CD4-positive, alpha-beta memory T cell (primary cell): Measurements from ENCODE around the gene SLC11A2. TPM values are rescaled to one million over a fixed set of nuclear protein-coding genes. Genes with fewer than 3 reads are reported as not detected.
"Not testable (repeated sequence)": the region's sequence is repeated elsewhere in the genome, so short reads cannot be mapped to it uniquely, and the experiment has no call there.

Experiments used
- CTCF ChIA-PET: fragments of 350-600 bp; sonication (Branson Sonifier 250); formaldehyde crosslinking; loops from one replicate; lab custom pipeline; 2021; ENCODE audit warnings: inconsistent platforms; ENCODE audit not compliant: partially characterized antibody; lab: Charles Lee
- POLR2A ChIA-PET: fragments of 350-600 bp; sonication (Branson Sonifier 250); formaldehyde crosslinking; loops from one replicate; lab custom pipeline; 2021; ENCODE audit not compliant: partially characterized antibody; lab: Charles Lee
- DNase-seq, 5 donors: peaks; one replicate each; pipeline versions ENCODE4 v3.0.0 to v3.0.0-alpha.2; 2020 to 2022; ENCODE audit warnings: mixed read lengths in 1 of 5
- H3K27ac ChIP-seq: one replicate; pipeline ENCODE4 v1.7.0; 2013; ENCODE audit warnings: low read depth, low read length
- H3K27me3 ChIP-seq: 2 replicates; pipeline ENCODE4 v1.7.0; 2013; ENCODE audit warnings: mild to moderate bottlenecking, low read length, moderate library complexity; ENCODE audit not compliant: insufficient read depth
- H3K36me3 ChIP-seq: 2 replicates; pipeline ENCODE4 v1.7.0; 2013; ENCODE audit warnings: mild to moderate bottlenecking, low read length, moderate library complexity; ENCODE audit not compliant: insufficient read depth
- H3K4me1 ChIP-seq: 2 replicates; pipeline ENCODE4 v1.7.0; 2013; ENCODE audit warnings: mild to moderate bottlenecking, low read length, moderate library complexity; ENCODE audit not compliant: insufficient read depth
- H3K4me3 ChIP-seq, 2 donors: one replicate each; pipeline ENCODE4 v1.7.0; 2013; ENCODE audit warnings: low read length in 2 of 2, mild to moderate bottlenecking in 1 of 2
- H3K9me3 ChIP-seq, 2 donors: one replicate each; pipeline ENCODE4 v1.7.0; 2013; ENCODE audit warnings: low read length in 2 of 2, control low read depth in 1 of 2; ENCODE audit not compliant: control insufficient read depth in 1 of 2
- H3K27ac Mint-ChIP-seq, 7 donors: one replicate each; pipeline ENCODE4 v1.8.0; 2020 to 2021; ENCODE audit warnings: mixed read lengths in 7 of 7, mild to moderate bottlenecking in 6 of 7, inconsistent platforms in 3 of 7, moderate library complexity in 3 of 7
- H3K27me3 Mint-ChIP-seq, 2 donors: one replicate each; pipeline ENCODE4 v1.8.0; 2020 to 2021; ENCODE audit warnings: mixed read lengths in 2 of 2
- H3K36me3 Mint-ChIP-seq, 2 donors: one replicate each; pipeline ENCODE4 v1.8.0; 2020 to 2021; ENCODE audit warnings: mixed read lengths in 2 of 2, inconsistent platforms in 1 of 2, mild to moderate bottlenecking in 1 of 2
- H3K4me1 Mint-ChIP-seq, 4 donors: one replicate each; pipeline ENCODE4 v1.8.0; 2020 to 2021; ENCODE audit warnings: mixed read lengths in 4 of 4, mild to moderate bottlenecking in 1 of 4
- H3K4me3 Mint-ChIP-seq, 8 donors: one replicate each; pipeline ENCODE4 v1.8.0; 2020 to 2021; ENCODE audit warnings: mixed read lengths in 8 of 8, mild to moderate bottlenecking in 7 of 8, moderate library complexity in 6 of 8, inconsistent platforms in 3 of 8
- H3K9me3 Mint-ChIP-seq, 8 donors: one replicate each; pipeline ENCODE4 v1.8.0; 2020 to 2021; ENCODE audit warnings: mixed read lengths in 8 of 8, mild to moderate bottlenecking in 5 of 8, inconsistent platforms in 3 of 8, moderate library complexity in 1 of 8
- intact Hi-C: fragments of 100-400 bp; cut with micrococcal nuclease; formaldehyde crosslinking; loops from one replicate; pipeline ENCODE4 v1.15.1; 2023
- polyA plus RNA-seq, 2 donors: library from polyadenylated mRNA; unstranded; fragments of 300-500 nt; fragmentation: Illumina TruSeq; gene quantifications; one replicate each; pipeline ENCODE4 v1.2.3, GENCODE V29; 2021
- total RNA-seq, 2 experiments: library from RNA; stranded (reverse); gene quantifications; one replicate each; pipeline ENCODE4 v1.2.3, GENCODE V29; 2021

The SLC11A2 gene
- total and polyA plus RNA-seq, 4 experiments from 2014 or later: 7.4 to 62.7 (median 37.0) TPM

- DNase-seq: no peak
- Mint-ChIP-seq H3K27me3 (no peaks in the 10 kb centered on the region), H3K4me3 (no peak overlapping the region), H3K4me1 (no peaks in the 10 kb centered on the region), H3K9me3 (peaks cover 0 to 13% (median 5%) of the 10 kb centered on the region in 8 donors), H3K27ac (no peak overlapping the region), H3K36me3 (peaks cover 7 to 19% of the 10 kb centered on the region in 2 donors)
- Histone ChIP-seq H3K9me3 (peaks cover 0 to 6% of the 10 kb centered on the region in 2 donors), H3K27ac (no peak overlapping the region), H3K27me3 (no peaks in the 10 kb centered on the region), H3K4me1 (no peaks in the 10 kb centered on the region), H3K36me3 (no peaks in the 10 kb centered on the region), H3K4me3 (no peak overlapping the region)
- intact Hi-C loops: no loop called here
- POLR2A ChIA-PET: no interaction called here
- CTCF ChIA-PET: no interaction called here
Observed at GRCh38 chr12:50934981-50935807, 91.0 kb downstream of the SLC11A2 start.

GRCh38 chr12:50934371-50934851, 91.8 kb downstream of the SLC11A2 start:
- ChIA-PET POLR2A (no interaction called here), CTCF (no interaction called here)
- Mint-ChIP-seq H3K4me1 (no peaks in the 10 kb centered on the region), H3K9me3 (peaks cover 0 to 13% (median 4%) of the 10 kb centered on the region in 8 donors), H3K4me3 (no peak overlapping the region), H3K27ac (no peak overlapping the region), H3K36me3 (peaks cover 7 to 16% of the 10 kb centered on the region in 2 donors), H3K27me3 (no peaks in the 10 kb centered on the region)
- DNase-seq: no peak
- Histone ChIP-seq H3K27ac (no peak overlapping the region), H3K4me1 (no peaks in the 10 kb centered on the region), H3K4me3 (no peak overlapping the region), H3K36me3 (no peaks in the 10 kb centered on the region), H3K9me3 (peaks cover 0 to 6% of the 10 kb centered on the region in 2 donors), H3K27me3 (no peaks in the 10 kb centered on the region)
- intact Hi-C loops: no loop called here

DNA sequence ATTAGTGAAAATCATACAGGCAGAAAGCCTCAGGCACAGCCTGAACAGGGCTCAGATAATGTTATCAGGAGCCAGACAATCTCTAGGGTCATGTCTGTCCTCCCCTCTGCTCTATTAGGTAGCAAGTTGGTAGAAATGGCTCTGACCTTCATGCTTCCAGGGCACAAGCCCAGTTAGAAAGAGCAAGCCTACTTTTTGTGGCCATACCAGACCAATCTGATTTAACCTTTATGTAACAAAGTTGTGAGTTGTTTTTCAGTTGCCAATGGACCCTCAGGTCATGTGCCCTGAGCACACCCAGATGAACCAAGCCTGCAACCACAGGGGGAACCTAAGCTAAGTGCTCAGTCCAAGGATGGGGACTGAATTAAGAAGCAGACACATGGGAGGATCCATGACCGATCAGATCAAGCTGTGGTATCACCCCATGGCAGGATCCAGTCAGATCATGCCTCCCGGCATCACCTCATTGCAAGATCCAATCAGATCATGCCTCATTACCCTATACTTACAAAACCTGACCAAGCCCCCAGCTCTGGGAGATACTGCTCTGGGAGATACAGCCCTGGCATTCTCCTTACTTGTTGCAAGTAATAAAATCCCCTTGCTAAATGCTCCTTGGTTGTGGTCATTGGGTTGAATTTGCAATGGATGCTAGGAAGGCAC, 92.6 kb downstream of the SLC11A2 start:
- POLR2A ChIA-PET: no interaction called here
- CTCF ChIA-PET: no interaction called here
- no peak overlapping the region for H3K4me3 ChIP-seq
- no peak overlapping the region for H3K27ac Mint-ChIP-seq
- peaks cover 0 to 8% (median 2%) of the 10 kb centered on the region in 8 donors for H3K9me3 Mint-ChIP-seq
- H3K4me3 Mint-ChIP-seq: no peak overlapping the region
- H3K36me3 Mint-ChIP-seq: peaks cover 5 to 10% of the 10 kb centered on the region in 2 donors
- DNase-seq: no peak
- no peak overlapping the region for H3K27ac ChIP-seq
- intact Hi-C loops: no loop called here
- H3K4me1 ChIP-seq: no peaks in the 10 kb centered on the region
- H3K27me3 ChIP-seq: no peaks in the 10 kb centered on the region
- H3K9me3 ChIP-seq: peaks cover 0 to 6% of the 10 kb centered on the region in 2 donors
- no peaks in the 10 kb centered on the region for H3K27me3 Mint-ChIP-seq
- no peaks in the 10 kb centered on the region for H3K4me1 Mint-ChIP-seq
- no peaks in the 10 kb centered on the region for H3K36me3 ChIP-seq

DNA sequence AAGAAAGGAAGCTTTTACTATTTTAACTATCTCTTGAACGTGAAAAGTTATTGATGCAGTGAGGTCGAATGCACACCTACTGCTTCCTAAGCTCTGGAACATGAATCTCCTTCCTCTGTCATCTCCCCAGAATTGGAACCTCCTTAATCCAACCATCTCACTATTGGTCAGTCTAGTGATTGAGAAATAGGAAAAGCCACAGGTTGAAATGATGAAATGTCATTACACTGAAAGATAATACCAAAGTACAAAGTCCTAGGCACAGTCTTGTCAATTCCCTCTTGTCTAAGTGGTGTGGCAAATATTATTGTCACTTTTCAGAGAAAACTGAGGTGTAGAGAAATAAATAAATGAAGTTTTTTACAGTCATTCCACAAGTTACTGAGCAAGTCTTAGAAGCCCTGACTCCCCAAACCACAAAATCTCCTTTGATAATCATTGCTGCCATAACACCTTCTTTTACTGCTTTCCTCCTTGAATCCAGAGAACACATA, 93.3 kb downstream of the SLC11A2 start:
- Histone ChIP-seq H3K4me1 (no peaks in the 10 kb centered on the region), H3K27me3 (no peaks in the 10 kb centered on the region), H3K4me3 (no peak overlapping the region), H3K27ac (no peak overlapping the region), H3K9me3 (peaks cover 0 to 6% of the 10 kb centered on the region in 2 donors), H3K36me3 (no peaks in the 10 kb centered on the region)
- DNase-seq: no peak
- H3K4me1 Mint-ChIP-seq: no peaks in the 10 kb centered on the region
- intact Hi-C loops: no loop called here
- no peak overlapping the region for H3K4me3 Mint-ChIP-seq
- no peak overlapping the region for H3K27ac Mint-ChIP-seq
- CTCF ChIA-PET: no interaction called here
- peaks cover 5 to 7% of the 10 kb centered on the region in 2 donors for H3K36me3 Mint-ChIP-seq
- POLR2A ChIA-PET: no interaction called here
- no peaks in the 10 kb centered on the region for H3K27me3 Mint-ChIP-seq
- H3K9me3 Mint-ChIP-seq: peaks cover 0 to 5% (median 0%) of the 10 kb centered on the region in 8 donors

- H3K27me3 Mint-ChIP-seq, H3K4me1 ChIP-seq, intact Hi-C loops, DNase-seq, H3K36me3 ChIP-seq, H3K27me3 ChIP-seq, H3K4me3 ChIP-seq, H3K9me3 Mint-ChIP-seq, H3K4me3 Mint-ChIP-seq, H3K36me3 Mint-ChIP-seq, H3K4me1 Mint-ChIP-seq, H3K27ac ChIP-seq, POLR2A ChIA-PET, H3K9me3 ChIP-seq: not testable (repeated sequence)
- peak overlapping the region in 1 of 7 donors; percentile 11 for H3K27ac Mint-ChIP-seq
- CTCF ChIA-PET: interaction anchor here (0.6 kb wide), 1 partner anchor 41 kb away, joined by 3 read pairs; no protein-coding TSS in a partner anchor
Observed at GRCh38 chr12:50930477-50930876, 95.7 kb downstream of the SLC11A2 start.

DNA sequence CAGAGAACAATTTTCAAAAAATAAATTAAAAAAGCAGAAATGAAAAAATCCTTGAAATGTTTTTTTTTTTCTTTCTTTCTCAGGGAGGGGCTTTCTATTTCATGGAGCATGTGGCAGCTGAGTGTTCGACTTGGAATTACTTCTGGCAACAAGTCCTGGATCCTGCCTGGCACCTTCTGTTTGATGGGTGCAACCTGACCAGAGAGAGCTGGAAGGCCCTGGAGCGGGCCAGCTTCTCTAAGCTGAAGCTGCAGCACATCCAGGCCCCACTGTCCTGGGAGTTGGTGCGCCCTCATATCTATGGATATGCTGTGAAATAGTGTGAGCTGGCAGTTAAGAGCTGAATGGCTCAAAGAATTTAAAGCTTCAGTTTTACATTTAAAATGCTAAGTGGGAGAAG, 96.4 kb downstream of the SLC11A2 start:
- Mint-ChIP-seq H3K36me3 (no peaks in the 10 kb centered on the region), H3K4me3 (no peak overlapping the region), H3K27ac (no peak overlapping the region), H3K4me1 (peaks cover 0 to 2% (median 0%) of the 10 kb centered on the region in 4 donors), H3K27me3 (no peaks in the 10 kb centered on the region), H3K9me3 (no peaks in the 10 kb centered on the region)
- no peak overlapping the region for H3K27ac ChIP-seq
- peaks cover 2% of the 10 kb centered on the region for H3K4me1 ChIP-seq
- no peak for DNase-seq
- CTCF ChIA-PET: interaction anchor here (0.6 kb wide), 1 partner anchor 41 kb away, joined by 3 read pairs; no protein-coding TSS in a partner anchor
- H3K9me3 ChIP-seq: no peaks in the 10 kb centered on the region
- no peaks in the 10 kb centered on the region for H3K36me3 ChIP-seq
- no peaks in the 10 kb centered on the region for H3K27me3 ChIP-seq
- H3K4me3 ChIP-seq: no peak overlapping the region
- intact Hi-C loops: no loop called here
- POLR2A ChIA-PET: no interaction called here
